GM21529 (cell line): ENCODE data around the gene MRPL34.
"Not testable (repeated sequence)": the region's sequence is repeated elsewhere in the genome, so short reads cannot be mapped to it uniquely, and the experiment has no call there.

Source experiments
- ATAC-seq: cut with Tn5 transposase; IDR thresholded peaks from one replicate; pipeline ENCODE4 v1.9.1; 2021; ENCODE audit not compliant: unreplicated experiment

The MRPL34 gene

GRCh38 chr19:17285415-17286135 lies 20.1 kb upstream of the MRPL34 start:
- no peak for ATAC-seq

- ATAC-seq: no peak
These were observed 19.4 kb upstream of the MRPL34 start for GRCh38 chr19:17286263-17286662.

GRCh38 chr19:17286752-17287151 lies 18.9 kb upstream of the MRPL34 start:
- ATAC-seq: no peak

- no peak for ATAC-seq
These were observed 16.2 kb upstream of the MRPL34 start for GRCh38 chr19:17289489-17289888.

- ATAC-seq: peak; percentile 84
These were observed 13.2 kb upstream of the MRPL34 start for GRCh38 chr19:17292301-17293074.

- no peak for ATAC-seq
These were observed 12.1 kb upstream of the MRPL34 start for GRCh38 chr19:17293605-17294004.

GRCh38 chr19:17294051-17294891 lies 11.4 kb upstream of the MRPL34 start:
- ATAC-seq: no peak

GRCh38 chr19:17295551-17295950 lies 10.1 kb upstream of the MRPL34 start:
- not testable (repeated sequence) for ATAC-seq

- ATAC-seq: no peak
These were observed 9.4 kb upstream of the MRPL34 start for GRCh38 chr19:17296273-17296672.

GRCh38 chr19:17296976-17297375 lies 8.7 kb upstream of the MRPL34 start:
- ATAC-seq: no peak

- ATAC-seq: no peak
These were observed 4.6 kb upstream of the MRPL34 start for GRCh38 chr19:17300992-17301619.

- no peak for ATAC-seq
These were observed 3.1 kb upstream of the MRPL34 start for GRCh38 chr19:17302391-17303166.

GRCh38 chr19:17303167-17303939 lies 2.3 kb upstream of the MRPL34 start, which contains the start of gene ABHD8:
ABHD8 (minus strand) TSS chr19:17303425; CDS start chr19:17301616, 1,809 bp downstream.
- ATAC-seq: peak; percentile 60

GRCh38 chr19:17303940-17304267 lies 1.8 kb upstream of the MRPL34 start:
- no peak for ATAC-seq

- ATAC-seq: no peak
These were observed 1.1 kb upstream of the MRPL34 start for GRCh38 chr19:17304386-17305215.

- ATAC-seq: no peak
These were observed 506 bp upstream of the MRPL34 start for GRCh38 chr19:17305216-17305516.

- ATAC-seq: no peak
These were observed 628 bp downstream of the MRPL34 start for GRCh38 chr19:17306285-17306714.

- ATAC-seq: no peak
These were observed 2.3 kb downstream of the MRPL34 start for GRCh38 chr19:17307876-17308377.
